GM23338 (cell line): ENCODE results near the gene LGALSL.

Experiments used
- CREB1 ChIP-seq: fragments of 250-450 bp; sonication (Bioruptor Pico); IDR thresholded peaks from 2 replicates; pipeline ENCODE4 v1.5.0; 2020; ENCODE audit warnings: low read depth, mild to moderate bottlenecking, moderate library complexity
- CTCF ChIP-seq, 2 experiments: fragments of 200-600 bp in 1 of 2; sonication (generic) in 1 of 2; conservative IDR thresholded peaks; 2 replicates each; pipeline versions ENCODE4 v1.5.1 to v1.6.1; 2016 to 2017; ENCODE audit warnings: antibody characterized with exemption in 2 of 2, low read depth in 2 of 2, mild to moderate bottlenecking in 2 of 2, moderate library complexity in 1 of 2
- EZH2 ChIP-seq: fragments of 200-600 bp; sonication (generic); IDR thresholded peaks from one replicate; pipeline ENCODE4 v1.8.0; 2017; ENCODE audit warnings: antibody characterized with exemption, mild to moderate bottlenecking, low read depth; ENCODE audit not compliant: unreplicated experiment
- EZH2phosphoT487 ChIP-seq: fragments of 200-600 bp; sonication (generic); IDR thresholded peaks from one replicate; pipeline ENCODE4 v1.8.1; 2018; ENCODE audit warnings: antibody characterized with exemption; ENCODE audit not compliant: unreplicated experiment
- POLR2AphosphoS5 ChIP-seq: IDR thresholded peaks from 2 replicates; pipeline ENCODE4 v1.6.1; 2016; ENCODE audit warnings: antibody characterized with exemption, low read depth
- STAT1 ChIP-seq: IDR thresholded peaks from one replicate; pipeline ENCODE4 v1.6.1; 2016; ENCODE audit warnings: antibody characterized with exemption; ENCODE audit not compliant: unreplicated experiment
- ZNF114 ChIP-seq: fragments of 250-450 bp; sonication (Bioruptor Pico); IDR thresholded peaks from 2 replicates; pipeline ENCODE4 v1.5.0; 2020; ENCODE audit warnings: mild to moderate bottlenecking, moderate library complexity
- ZNF331 ChIP-seq: fragments of 250-450 bp; sonication (Bioruptor Pico); IDR thresholded peaks from 2 replicates; pipeline ENCODE4 v1.5.0; 2020; ENCODE audit warnings: low read depth, mild to moderate bottlenecking, moderate library complexity
- TF ChIP-seq, protein P1 (sequence below): IDR thresholded peaks from one replicate; pipeline ENCODE4 v1.6.1; 2018; ENCODE audit warnings: antibody characterized with exemption; ENCODE audit not compliant: unreplicated experiment

GRCh38 chr2:64500549-64500948 lies 46.6 kb downstream of the LGALSL start:
- TF ChIP-seq CTCF (conservative IDR thresholded peaks at IDR 0.05; ENCODE audit: low read depth in 2 of 2) (no peak), STAT1 (no peak), POLR2AphosphoS5 (no peak), ZNF114 (CRISPR knock-in tag) (no peak), EZH2phosphoT487 (no peak), EZH2 (no peak), CREB1 (CRISPR knock-in tag) (no peak), ZNF331 (CRISPR knock-in tag) (no peak)
- TF ChIP-seq, protein P1, sequence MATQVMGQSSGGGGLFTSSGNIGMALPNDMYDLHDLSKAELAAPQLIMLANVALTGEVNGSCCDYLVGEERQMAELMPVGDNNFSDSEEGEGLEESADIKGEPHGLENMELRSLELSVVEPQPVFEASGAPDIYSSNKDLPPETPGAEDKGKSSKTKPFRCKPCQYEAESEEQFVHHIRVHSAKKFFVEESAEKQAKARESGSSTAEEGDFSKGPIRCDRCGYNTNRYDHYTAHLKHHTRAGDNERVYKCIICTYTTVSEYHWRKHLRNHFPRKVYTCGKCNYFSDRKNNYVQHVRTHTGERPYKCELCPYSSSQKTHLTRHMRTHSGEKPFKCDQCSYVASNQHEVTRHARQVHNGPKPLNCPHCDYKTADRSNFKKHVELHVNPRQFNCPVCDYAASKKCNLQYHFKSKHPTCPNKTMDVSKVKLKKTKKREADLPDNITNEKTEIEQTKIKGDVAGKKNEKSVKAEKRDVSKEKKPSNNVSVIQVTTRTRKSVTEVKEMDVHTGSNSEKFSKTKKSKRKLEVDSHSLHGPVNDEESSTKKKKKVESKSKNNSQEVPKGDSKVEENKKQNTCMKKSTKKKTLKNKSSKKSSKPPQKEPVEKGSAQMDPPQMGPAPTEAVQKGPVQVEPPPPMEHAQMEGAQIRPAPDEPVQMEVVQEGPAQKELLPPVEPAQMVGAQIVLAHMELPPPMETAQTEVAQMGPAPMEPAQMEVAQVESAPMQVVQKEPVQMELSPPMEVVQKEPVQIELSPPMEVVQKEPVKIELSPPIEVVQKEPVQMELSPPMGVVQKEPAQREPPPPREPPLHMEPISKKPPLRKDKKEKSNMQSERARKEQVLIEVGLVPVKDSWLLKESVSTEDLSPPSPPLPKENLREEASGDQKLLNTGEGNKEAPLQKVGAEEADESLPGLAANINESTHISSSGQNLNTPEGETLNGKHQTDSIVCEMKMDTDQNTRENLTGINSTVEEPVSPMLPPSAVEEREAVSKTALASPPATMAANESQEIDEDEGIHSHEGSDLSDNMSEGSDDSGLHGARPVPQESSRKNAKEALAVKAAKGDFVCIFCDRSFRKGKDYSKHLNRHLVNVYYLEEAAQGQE: no peak
